Gastroesophageal sphincter (tissue), 4 donors: ENCODE data around the gene RLIM. TPM values are rescaled to one million over a fixed set of nuclear protein-coding genes. Genes with fewer than 3 reads are reported as not detected.

ENCODE experiments used
- ATAC-seq: fragments of 150-250 bp; one replicate; pipeline ENCODE4 v1.9.1; 2016; ENCODE audit warnings: mild to moderate bottlenecking, moderate library complexity
- H3K27ac ChIP-seq, 4 donors: fragments of 200-600 bp; sonication (generic) in 3 of 4; 1 replicate in 3 of 4; 2 replicates in 1 of 4; pipeline ENCODE4 v1.5.1; 2016 to 2019
- H3K27me3 ChIP-seq: fragments of 200-600 bp; sonication (generic); one replicate; pipeline ENCODE4 v1.5.1; 2019
- H3K36me3 ChIP-seq, 2 donors: fragments of 200-600 bp; sonication (generic); one replicate each; pipeline ENCODE4 v1.5.1; 2019; ENCODE audit warnings: control low read depth in 1 of 2
- H3K4me1 ChIP-seq, 3 donors: fragments of 200-600 bp; sonication (generic); 1 replicate in 2 of 3; 2 replicates in 1 of 3; pipeline ENCODE4 v1.5.1; 2016 to 2019; ENCODE audit warnings: control low read depth in 2 of 3
- H3K4me3 ChIP-seq, 2 donors: fragments of 200-600 bp; sonication (generic); one replicate each; pipeline ENCODE4 v1.5.1; 2019; ENCODE audit warnings: mild to moderate bottlenecking in 1 of 2, moderate library complexity in 1 of 2
- H3K9me3 ChIP-seq, 3 donors: fragments of 200-600 bp; sonication (generic); one replicate each; pipeline ENCODE4 v1.5.1; 2017 to 2019; ENCODE audit warnings: control low read depth in 2 of 3
- EP300 ChIP-seq: sonication (generic); formaldehyde crosslinking; IDR thresholded peaks from one replicate; pipeline ENCODE4 v1.6.1; 2017; ENCODE audit warnings: antibody characterized with exemption, mild to moderate bottlenecking
- POLR2A ChIP-seq, 2 donors: fragments of 450-650 bp; IDR thresholded peaks; one replicate each; pipeline ENCODE4 v1.6.1; 2017; ENCODE audit warnings: antibody characterized with exemption in 2 of 2, mild to moderate bottlenecking in 2 of 2, moderate library complexity in 1 of 2
- POLR2AphosphoS5 ChIP-seq: sonication (generic); formaldehyde crosslinking; IDR thresholded peaks from one replicate; pipeline ENCODE4 v1.6.1; 2017; ENCODE audit warnings: antibody characterized with exemption
- WGBS, 2 donors: methylation state at CpG; one replicate each; pipeline ENCODE4 v1.1.5; 2018; ENCODE audit warnings: low coverage in 1 of 2; 5-methylcytosine and 5-hydroxymethylcytosine counted together
- total RNA-seq, 4 donors: library from RNA; depleted of rRNA; stranded (reverse); fragments of >200 nt; gene quantifications; one replicate each; pipeline ENCODE4 v1.1.0, GENCODE V29; 2016
- TF ChIP-seq, protein P1 (sequence below), 4 experiments: fragments of 200-600 bp in 2 of 4; fragments of 450-650 bp in 2 of 4; sonication (generic) in 1 of 4; IDR thresholded peaks; one replicate each; pipeline ENCODE4 v1.5.1; 2017 to 2019; ENCODE audit warnings: antibody characterized with exemption in 4 of 4, mild to moderate bottlenecking in 2 of 4, moderate library complexity in 2 of 4

Gene RLIM
- total RNA-seq, 4 donors from 2014 or later: 20.6 to 38.0 (median 31.7) TPM

DNA sequence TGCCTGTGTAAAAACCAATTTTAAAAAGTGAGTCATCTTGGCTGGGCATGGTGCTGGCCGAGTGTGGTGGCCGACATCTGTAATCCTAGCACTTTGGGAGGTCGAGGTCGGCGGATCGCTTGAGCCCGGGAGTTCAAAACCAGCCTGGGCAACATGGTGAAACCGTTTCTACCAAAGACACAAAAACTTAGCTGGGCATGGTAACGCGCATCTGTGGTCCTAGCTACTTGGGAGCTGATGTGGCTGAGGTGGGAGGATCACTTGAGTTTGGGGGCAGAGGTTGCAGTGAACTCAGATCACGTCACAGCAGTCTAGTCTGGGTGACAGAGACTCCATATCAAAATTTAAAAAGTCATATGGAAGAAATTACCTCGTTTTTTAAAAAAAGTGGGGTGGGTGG is 7.6 kb downstream of the RLIM start:
- no peak for ATAC-seq
- no peak overlapping the region for H3K4me3 ChIP-seq
- H3K9me3 ChIP-seq: no peaks in the 10 kb centered on the region
- H3K4me1 ChIP-seq: peaks cover 0 to 25% (median 0%) of the 10 kb centered on the region in 3 donors
- no peaks in the 10 kb centered on the region for H3K27me3 ChIP-seq
- no peak overlapping the region for H3K27ac ChIP-seq
- 85 to 89% methylated on average over 4 to 8 of the region's 12 CpGs for WGBS, 2 donors
- TF ChIP-seq POLR2A (IDR thresholded peaks at IDR 0.05) (no peak), EP300 (no peak), POLR2AphosphoS5 (no peak)
- TF ChIP-seq, protein P1, sequence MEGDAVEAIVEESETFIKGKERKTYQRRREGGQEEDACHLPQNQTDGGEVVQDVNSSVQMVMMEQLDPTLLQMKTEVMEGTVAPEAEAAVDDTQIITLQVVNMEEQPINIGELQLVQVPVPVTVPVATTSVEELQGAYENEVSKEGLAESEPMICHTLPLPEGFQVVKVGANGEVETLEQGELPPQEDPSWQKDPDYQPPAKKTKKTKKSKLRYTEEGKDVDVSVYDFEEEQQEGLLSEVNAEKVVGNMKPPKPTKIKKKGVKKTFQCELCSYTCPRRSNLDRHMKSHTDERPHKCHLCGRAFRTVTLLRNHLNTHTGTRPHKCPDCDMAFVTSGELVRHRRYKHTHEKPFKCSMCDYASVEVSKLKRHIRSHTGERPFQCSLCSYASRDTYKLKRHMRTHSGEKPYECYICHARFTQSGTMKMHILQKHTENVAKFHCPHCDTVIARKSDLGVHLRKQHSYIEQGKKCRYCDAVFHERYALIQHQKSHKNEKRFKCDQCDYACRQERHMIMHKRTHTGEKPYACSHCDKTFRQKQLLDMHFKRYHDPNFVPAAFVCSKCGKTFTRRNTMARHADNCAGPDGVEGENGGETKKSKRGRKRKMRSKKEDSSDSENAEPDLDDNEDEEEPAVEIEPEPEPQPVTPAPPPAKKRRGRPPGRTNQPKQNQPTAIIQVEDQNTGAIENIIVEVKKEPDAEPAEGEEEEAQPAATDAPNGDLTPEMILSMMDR (IDR thresholded peaks at IDR 0.05): no peak
- no peaks in the 10 kb centered on the region for H3K36me3 ChIP-seq

DNA sequence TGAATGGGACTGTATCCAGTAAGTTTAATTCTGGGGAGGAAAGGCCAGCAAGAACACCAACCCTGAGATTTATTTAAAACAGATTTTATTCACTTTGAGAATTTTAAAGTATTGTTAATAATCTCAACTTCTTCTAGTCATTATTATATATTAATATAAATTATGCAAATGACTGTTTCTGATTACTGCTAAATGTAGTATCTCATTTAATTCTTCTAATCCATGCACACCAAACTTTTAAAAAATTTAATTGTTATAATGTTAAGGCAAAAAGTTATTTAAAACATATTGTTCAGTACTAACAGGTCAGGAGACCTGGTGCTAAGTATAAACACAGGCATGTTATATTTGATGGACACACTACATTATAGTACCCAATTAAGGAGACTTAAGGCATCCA is 8.1 kb downstream of the RLIM start:
- H3K9me3 ChIP-seq: no peaks in the 10 kb centered on the region
- H3K4me3 ChIP-seq: no peak overlapping the region
- TF ChIP-seq POLR2A (IDR thresholded peaks at IDR 0.05) (no peak), POLR2AphosphoS5 (no peak), EP300 (no peak)
- TF ChIP-seq, protein P1 (IDR thresholded peaks at IDR 0.05): no peak
- ATAC-seq: no peak
- no peak overlapping the region for H3K27ac ChIP-seq
- H3K27me3 ChIP-seq: no peaks in the 10 kb centered on the region
- no peaks in the 10 kb centered on the region for H3K36me3 ChIP-seq
- peaks cover 0 to 21% (median 0%) of the 10 kb centered on the region in 3 donors for H3K4me1 ChIP-seq

DNA sequence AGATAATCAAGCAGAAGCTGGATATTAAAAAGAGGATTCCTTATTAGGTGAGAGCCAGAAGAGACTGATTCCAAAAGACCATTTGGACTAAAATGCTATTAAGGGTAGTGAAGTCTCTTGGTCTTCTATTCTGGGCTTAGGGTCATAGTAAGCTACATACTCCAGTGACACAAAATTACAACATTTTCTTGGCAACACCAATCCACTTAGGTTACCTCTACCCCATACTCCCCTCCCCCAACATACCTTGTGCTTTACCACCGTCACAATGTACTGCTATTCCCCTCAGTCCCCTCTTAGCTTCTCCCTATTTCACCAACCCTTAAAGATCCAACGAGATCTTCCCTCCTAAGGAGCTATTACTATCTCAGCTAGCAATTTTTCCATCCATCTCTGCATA is 11.4 kb downstream of the RLIM start:
- no peak overlapping the region for H3K27ac ChIP-seq
- H3K4me3 ChIP-seq: no peak overlapping the region
- WGBS, 2 donors: 67 to 80% methylated on average over 2 of the region's 2 CpGs
- no peaks in the 10 kb centered on the region for H3K9me3 ChIP-seq
- ATAC-seq: no peak
- H3K27me3 ChIP-seq: no peaks in the 10 kb centered on the region
- H3K36me3 ChIP-seq: no peaks in the 10 kb centered on the region
- peaks cover 0 to 28% (median 0%) of the 10 kb centered on the region in 3 donors for H3K4me1 ChIP-seq
- TF ChIP-seq POLR2A (IDR thresholded peaks at IDR 0.05): no peak
- TF ChIP-seq POLR2AphosphoS5: no peak
- TF ChIP-seq, protein P1 (IDR thresholded peaks at IDR 0.05): no peak

DNA sequence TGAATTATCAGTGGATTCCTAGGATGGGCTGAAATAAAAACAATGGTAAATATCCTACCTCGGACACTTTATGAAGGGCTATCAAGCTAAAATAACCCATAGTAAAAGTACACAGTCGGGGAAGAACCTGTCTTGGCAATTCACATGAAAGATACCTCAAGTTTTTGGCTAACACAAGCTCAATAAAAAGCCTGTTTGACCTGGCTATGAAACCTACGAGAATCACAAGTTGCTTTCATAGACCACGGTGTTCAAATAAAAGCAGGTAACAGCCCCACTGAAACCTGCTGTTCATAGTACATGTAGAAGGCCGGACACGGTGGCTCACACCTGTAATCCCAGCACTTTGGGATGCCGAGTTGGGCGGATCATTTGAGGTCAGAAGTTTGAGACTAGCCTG is 12.3 kb downstream of the RLIM start:
- no peak overlapping the region for H3K27ac ChIP-seq
- H3K4me1 ChIP-seq: peaks cover 0 to 28% (median 0%) of the 10 kb centered on the region in 3 donors
- no peak for ATAC-seq
- H3K27me3 ChIP-seq: no peaks in the 10 kb centered on the region
- no peak overlapping the region for H3K4me3 ChIP-seq
- TF ChIP-seq, protein P1 (IDR thresholded peaks at IDR 0.05): no peak
- no peak for TF ChIP-seq POLR2A (IDR thresholded peaks at IDR 0.05)
- no peak for TF ChIP-seq POLR2AphosphoS5
- no peak for TF ChIP-seq EP300
- H3K36me3 ChIP-seq: no peaks in the 10 kb centered on the region
- H3K9me3 ChIP-seq: no peaks in the 10 kb centered on the region
- 85 to 89% methylated on average over 7 to 8 of the region's 8 CpGs for WGBS, 2 donors

GRCh38 chrX:74593593-74593992 is 20.8 kb downstream of the RLIM start:
- TF ChIP-seq POLR2A (IDR thresholded peaks at IDR 0.05): no peak
- TF ChIP-seq POLR2AphosphoS5: no peak
- TF ChIP-seq, protein P1 (IDR thresholded peaks at IDR 0.05): no peak
- TF ChIP-seq EP300: no peak
- Histone ChIP-seq H3K4me3 (no peak overlapping the region), H3K4me1 (no peaks in the 10 kb centered on the region), H3K9me3 (no peaks in the 10 kb centered on the region), H3K27ac (no peak overlapping the region), H3K36me3 (peaks cover 0 to 38% of the 10 kb centered on the region in 2 donors), H3K27me3 (no peaks in the 10 kb centered on the region)
- no peak for ATAC-seq
- 65 to 78% methylated on average over 1 to 2 of the region's 2 CpGs for WGBS, 2 donors
